K562 (cell line): ENCODE results near the gene NOL4. TPM values are rescaled to one million over a fixed set of nuclear protein-coding genes. Genes with fewer than 3 reads are reported as not detected.

Experiments
- ATAC-seq: fragments of 200-7000 bp; cut with Tn5 transposase; 3 replicates; pipeline ENCODE4 v1.9.1; 2020; ENCODE audit warnings: moderate library complexity
- BruUV-seq: library from RNA; stranded (reverse); fragments of 400-500 nt; replicated peaks from 2 replicates; lab custom pipeline; 2021; lab: Mats Ljungman, UMichigan
- CTCF ChIA-PET: fragments of 300-600 bp; formaldehyde crosslinking; extraction: SDS; loops from one replicate; lab custom pipeline; 2021; ENCODE audit warnings: low intra/inter-chr PET ratio; lab: Yijun Ruan, JAX
- POLR2A ChIA-PET: fragments of 300-600, 350-650 bp; sonication (Branson Sonifier 250); formaldehyde crosslinking; extraction: SDS; loops from one replicate; lab custom pipeline; 2021; ENCODE audit warnings: antibody characterized with exemption, inconsistent platforms; lab: Yijun Ruan, JAX
- DNase-seq, 4 experiments: peaks; one replicate each; pipeline versions ENCODE4 v3.0.0 to v3.0.0-alpha.2; 2011 to 2018; ENCODE audit warnings: low spot score in 3 of 4, mixed read lengths in 3 of 4; ENCODE audit errors: extremely low read depth in 1 of 4
- FAIRE-seq: peaks from 2 replicates; lab custom pipeline; 2011; peaks lifted over from hg19 to GRCh38; lab: Jason Lieb, UNC
- H2AFZ ChIP-seq: 2 replicates; pipeline ENCODE4 v1.6.0; 2011; ENCODE audit warnings: low read depth, low read length, control low read depth, inconsistent platforms
- H3K27ac ChIP-seq: fragments of 200-600 bp; 3 replicates; pipeline ENCODE4 v1.8.0; 2011; ENCODE audit warnings: low read depth, mild to moderate bottlenecking, control low read depth, inconsistent platforms, low read length, moderate library complexity, mixed read lengths; ENCODE audit errors: extremely low read depth
- H3K27me3 ChIP-seq, 2 experiments: fragments of 300-600 bp in 1 of 2; 2 replicates in 1 of 2; 3 replicates in 1 of 2; pipeline versions ENCODE4 v1.6.0 to v1.8.0; 2011; ENCODE audit warnings: inconsistent platforms in 2 of 2, low read length in 2 of 2, mild to moderate bottlenecking in 1 of 2, mixed read lengths in 1 of 2, moderate library complexity in 1 of 2; ENCODE audit not compliant: control insufficient read depth in 2 of 2, insufficient read depth in 2 of 2
- H3K36me3 ChIP-seq: fragments of 300-600 bp; 3 replicates; pipeline ENCODE4 v1.8.0; 2011; ENCODE audit warnings: mild to moderate bottlenecking, low read length, inconsistent platforms; ENCODE audit not compliant: control insufficient read depth, insufficient read depth
- H3K4me1 ChIP-seq, 2 experiments: fragments of 200-600 bp in 1 of 2; replicated peaks in 1 of 2; 2 replicates in 1 of 2; 3 replicates in 1 of 2; pipeline versions ENCODE4 v1.5.1 to v1.8.0; 2011; ENCODE audit warnings: inconsistent platforms in 2 of 2, low read length in 2 of 2, mild to moderate bottlenecking in 1 of 2, mixed read lengths in 1 of 2, moderate library complexity in 1 of 2; ENCODE audit not compliant: control insufficient read depth in 2 of 2, insufficient read depth in 2 of 2
- H3K4me2 ChIP-seq: 2 replicates; pipeline ENCODE4 v1.6.1; 2011; ENCODE audit warnings: low read length, control low read depth, inconsistent platforms, mixed read lengths; ENCODE audit not compliant: insufficient read depth
- H3K4me3 ChIP-seq: fragments of 200-600 bp; sonication (generic), shearing (Covaris generic); 2 replicates; pipeline ENCODE4 v1.5.1; 2016; ENCODE audit warnings: control low read depth, inconsistent platforms
- H3K79me2 ChIP-seq: fragments of 200-600 bp; 3 replicates; pipeline ENCODE4 v1.8.0; 2011; ENCODE audit warnings: low read length, inconsistent platforms; ENCODE audit not compliant: control insufficient read depth, insufficient read depth
- H3K9ac ChIP-seq, 2 experiments: 2 replicates each; pipeline versions ENCODE4 v1.6.0 to v1.6.1; 2011; ENCODE audit warnings: low read depth in 2 of 2, low read length in 2 of 2, control low read depth in 1 of 2, inconsistent platforms in 1 of 2, mild to moderate bottlenecking in 1 of 2, mixed read lengths in 1 of 2; ENCODE audit not compliant: insufficient read depth in 1 of 2
- H3K9me1 ChIP-seq: one replicate; pipeline ENCODE4 v1.6.0; 2011; ENCODE audit warnings: inconsistent platforms, mild to moderate bottlenecking, low read length, moderate library complexity; ENCODE audit not compliant: control insufficient read depth, insufficient read depth
- H3K9me3 ChIP-seq: replicated peaks from 2 replicates; pipeline ENCODE4 v1.5.1; 2011; ENCODE audit warnings: low read depth, low read length, inconsistent platforms; ENCODE audit not compliant: control insufficient read depth, insufficient read depth
- H4K20me1 ChIP-seq: replicated peaks from 2 replicates; pipeline ENCODE4 v1.6.1; 2011; ENCODE audit warnings: low read length, inconsistent platforms, mixed read lengths; ENCODE audit not compliant: control insufficient read depth, insufficient read depth
- CAMTA2 ChIP-seq: fragments of 250-450 bp; sonication (Bioruptor Pico); conservative IDR thresholded peaks from 2 replicates; pipeline ENCODE4 v1.5.1; 2022
- HMGXB4 ChIP-seq: sonication (generic); formaldehyde crosslinking; IDR thresholded peaks from 2 replicates; pipeline ENCODE4 v1.8.1; 2023; ENCODE audit warnings: mild to moderate bottlenecking, missing genetic modification reagents
- NFXL1 ChIP-seq: fragments of 450-650 bp; formaldehyde crosslinking; IDR thresholded peaks from 2 replicates; pipeline ENCODE4 v1.4.0; 2021; ENCODE audit warnings: mild to moderate bottlenecking
- TBP ChIP-seq: optimal IDR thresholded peaks from 2 replicates; pipeline ENCODE3; 2011; ENCODE audit warnings: low read depth, low read length, improper control_type of control experiment
- WGBS: fragments of 100-300 bp; shearing (Covaris generic); methylation state at CpG from one replicate; pipeline ENCODE4 v1.1.6; 2016; ENCODE audit warnings: low coverage, mixed read lengths; ENCODE audit not compliant: insufficient coverage; ENCODE audit errors: missing lambda C conversion rate; 5-methylcytosine and 5-hydroxymethylcytosine counted together
- in situ Hi-C: fragments of 300-500 bp; cut with MboI; formaldehyde crosslinking; loops from 4 replicates; pipeline ENCODE4 v1.15.0; 2018; ENCODE audit warnings: inconsistent platforms, mixed read lengths
- intact Hi-C: fragments of 100-400 bp; cut with micrococcal nuclease; formaldehyde crosslinking; loops from 2 replicates; pipeline ENCODE4 v1.14.2; 2022
- polyA plus RNA-seq, 8 experiments: library from polyadenylated mRNA; depleted of rRNA in 4 of 8; stranded (reverse) in 5 of 8; unstranded in 3 of 8; fragments of >200 nt; fragmentation: Nextera tagmentation in 2 of 8; fragmentation: Illumina TruSeq in 1 of 8; extraction: Ambion mirVana in 2 of 8; extraction: Trizol in 1 of 8; gene quantifications; 2 replicates each; pipeline versions ENCODE4 v1.2.1 to v1.2.3, GENCODE V29; 2011 to 2014; ENCODE audit warnings: inconsistent platforms in 1 of 8, missing spikeins in 1 of 8
- total RNA-seq, 7 experiments: library from RNA; depleted of rRNA in 6 of 7; stranded (reverse); fragments of >200 nt in 6 of 7; fragmentation: Illumina TruSeq in 2 of 7; extraction: Trizol in 2 of 7; gene quantifications; 2 replicates each; pipeline versions ENCODE4 v1.2.1 to v1.2.3, GENCODE V29; 2011 to 2021; ENCODE audit warnings: low replicate concordance in 1 of 7

The NOL4 gene
- total and polyA plus RNA-seq, 9 of the 15 experiments (the other 6 are each of a cell fraction or from before 2014, with no cell fraction given): not detected

GRCh38 chr18:34261865-34262780 lies 37.4 kb upstream of the NOL4 start:
- POLR2A ChIA-PET: no interaction called here
- no peaks in the 10 kb centered on the region for H3K9me1 ChIP-seq
- FAIRE-seq: no peak

More at GRCh38 chr18:34261865-34262780, 37.4 kb upstream of the NOL4 start:
- Histone ChIP-seq H3K4me3 (no peak overlapping the region), H3K9me3 (no peaks in the 10 kb centered on the region), H3K27ac (no peak overlapping the region), H3K9ac (no peak overlapping the region), H2AFZ (no peak overlapping the region), H3K4me2 (no peak overlapping the region), H3K27me3 (no peaks in the 10 kb centered on the region), H3K36me3 (no peaks in the 10 kb centered on the region), H3K4me1 (no peaks in the 10 kb centered on the region), H4K20me1 (no peaks in the 10 kb centered on the region), H3K79me2 (no peaks in the 10 kb centered on the region)
- in situ Hi-C loops: no loop called here
- DNase-seq: no peak
- intact Hi-C loops: no loop called here
- CTCF ChIA-PET: no interaction called here
- no TSS peak for BruUV-seq
- ATAC-seq: no peak
- WGBS: 0% methylated on average over 3 of the region's 3 CpGs
- no peak for TF ChIP-seq TBP
- TF ChIP-seq NFXL1: no peak
- no peak for TF ChIP-seq CAMTA2 (CRISPR knock-in tag)
- TF ChIP-seq HMGXB4 (CRISPR knock-in tag): no peak
